Endothelial cell of umbilical vein (primary cell): ENCODE data around the gene TECPR2. TPM values are rescaled to one million over a fixed set of nuclear protein-coding genes. Genes with fewer than 3 reads are reported as not detected.

Experiments
- BruUV-seq: library from RNA; stranded (reverse); fragments of 400-500 nt; replicated peaks from 2 replicates; lab custom pipeline; 2021; lab: Mats Ljungman, UMichigan
- CTCF ChIA-PET: fragments of 300-600, 350-600 bp; sonication (Branson Sonifier 250); formaldehyde crosslinking; loops from one replicate; lab custom pipeline; 2021; ENCODE audit warnings: antibody characterized with exemption, inconsistent platforms; lab: Charles Lee
- POLR2A ChIA-PET: fragments of 300-600, 350-600 bp; sonication (Branson Sonifier 250); formaldehyde crosslinking; loops from one replicate; lab custom pipeline; 2021; ENCODE audit warnings: antibody characterized with exemption, inconsistent platforms; lab: Charles Lee
- DNase-seq: peaks from one replicate; pipeline ENCODE4 v3.0.0-alpha.2; 2011; ENCODE audit warnings: low read depth, low spot score
- FAIRE-seq: peaks from 2 replicates; lab custom pipeline; 2011; peaks lifted over from hg19 to GRCh38; lab: Jason Lieb, UNC
- H2AFZ ChIP-seq: 2 replicates; pipeline ENCODE4 v1.6.0; 2012; ENCODE audit warnings: low read depth, low read length, control low read depth, inconsistent platforms
- H3K27ac ChIP-seq: 2 replicates; pipeline ENCODE4 v1.5.1; 2011; ENCODE audit warnings: low read depth, mild to moderate bottlenecking, control low read depth, low read length, moderate library complexity; ENCODE audit not compliant: insufficient read depth
- H3K27me3 ChIP-seq, 2 experiments: 2 replicates each; pipeline versions ENCODE4 v1.6.0 to v1.6.1; 2011; ENCODE audit warnings: low read length in 2 of 2, mixed read lengths in 1 of 2; ENCODE audit not compliant: control insufficient read depth in 2 of 2, insufficient read depth in 2 of 2
- H3K36me3 ChIP-seq, 2 experiments: 2 replicates in 1 of 2; 3 replicates in 1 of 2; pipeline ENCODE4 v1.5.1; 2011; ENCODE audit warnings: low read length in 2 of 2, mild to moderate bottlenecking in 1 of 2, moderate library complexity in 1 of 2; ENCODE audit not compliant: control insufficient read depth in 2 of 2, insufficient read depth in 2 of 2; ENCODE audit errors: extremely low read depth in 1 of 2
- H3K4me1 ChIP-seq: 3 replicates; pipeline ENCODE4 v1.5.1; 2011; ENCODE audit warnings: mild to moderate bottlenecking, low read length; ENCODE audit not compliant: control insufficient read depth, insufficient read depth; ENCODE audit errors: extremely low read depth
- H3K4me2 ChIP-seq: 2 replicates; pipeline ENCODE4 v1.6.1; 2011; ENCODE audit warnings: low read length, control low read depth, mixed read lengths; ENCODE audit not compliant: insufficient read depth
- H3K4me3 ChIP-seq, 3 experiments: fragments of 200-600 bp in 1 of 3; sonication (generic), shearing (Covaris generic) in 1 of 3; replicated peaks in 1 of 3; 2 replicates each; pipeline ENCODE4 v1.5.1; 2011 to 2016; ENCODE audit warnings: control low read depth in 3 of 3, low read length in 3 of 3, mild to moderate bottlenecking in 2 of 3, inconsistent platforms in 1 of 3, low read depth in 1 of 3, moderate library complexity in 1 of 3; ENCODE audit not compliant: insufficient read depth in 1 of 3
- H3K79me2 ChIP-seq: 2 replicates; pipeline ENCODE4 v1.6.0; 2012; ENCODE audit warnings: low read length, inconsistent platforms; ENCODE audit not compliant: control insufficient read depth, insufficient read depth
- H3K9ac ChIP-seq: replicated peaks from 2 replicates; pipeline ENCODE3; 2011; ENCODE audit warnings: low read length, control low read depth; ENCODE audit not compliant: insufficient read depth; ENCODE audit errors: extremely low read depth
- H3K9me1 ChIP-seq: replicated peaks from 3 replicates; pipeline ENCODE4 v1.6.0; 2011; ENCODE audit warnings: mild to moderate bottlenecking, low read length; ENCODE audit not compliant: control insufficient read depth, insufficient read depth; ENCODE audit errors: extremely low read depth
- H3K9me3 ChIP-seq: replicated peaks from 2 replicates; pipeline ENCODE4 v1.5.1; 2012; ENCODE audit warnings: low read length, inconsistent platforms; ENCODE audit not compliant: control insufficient read depth, insufficient read depth
- H4K20me1 ChIP-seq: replicated peaks from 2 replicates; pipeline ENCODE3; 2011; ENCODE audit warnings: mild to moderate bottlenecking, low read length; ENCODE audit not compliant: control insufficient read depth, insufficient read depth; ENCODE audit errors: extremely low read depth
- CTCF ChIP-seq, 2 donors: IDR thresholded peaks; 1 replicate in 1 of 2; 2 replicates in 1 of 2; pipeline ENCODE4 v1.5.1; 2011; ENCODE audit warnings: low read length in 2 of 2, mild to moderate bottlenecking in 2 of 2, moderate library complexity in 2 of 2, control low read depth in 1 of 2, inconsistent platforms in 1 of 2, low read depth in 1 of 2; ENCODE audit not compliant: insufficient read depth in 1 of 2; ENCODE audit errors: extremely low read depth in 1 of 2
- EZH2 ChIP-seq: IDR thresholded peaks from 2 replicates; pipeline ENCODE4 v1.6.1; 2012; ENCODE audit warnings: borderline replicate concordance, low read depth, mild to moderate bottlenecking, moderate library complexity, low read length, inconsistent platforms; ENCODE audit not compliant: severe bottlenecking
- FOS ChIP-seq: IDR thresholded peaks from 2 replicates; pipeline ENCODE4 v1.6.1; 2011; ENCODE audit warnings: mild to moderate bottlenecking, low read length, moderate library complexity, borderline replicate concordance; ENCODE audit not compliant: insufficient read depth
- GATA2 ChIP-seq: IDR thresholded peaks from 2 replicates; pipeline ENCODE4 v1.7.0; 2011; ENCODE audit warnings: low read depth, mild to moderate bottlenecking, moderate library complexity, mixed read lengths, low read length; ENCODE audit not compliant: insufficient read length, insufficient read depth
- JUN ChIP-seq: IDR thresholded peaks from 2 replicates; pipeline ENCODE4 v1.6.1; 2011; ENCODE audit warnings: borderline replicate concordance, low read depth; ENCODE audit not compliant: insufficient read length, insufficient read depth
- MAX ChIP-seq: IDR thresholded peaks from 2 replicates; pipeline ENCODE4 v1.6.1; 2011; ENCODE audit not compliant: insufficient read depth, insufficient read length
- MYC ChIP-seq: IDR thresholded peaks from one replicate; pipeline ENCODE4 v1.6.1; 2011; ENCODE audit warnings: mild to moderate bottlenecking, low read depth, low read length
- POLR2A ChIP-seq: IDR thresholded peaks from 2 replicates; pipeline ENCODE4 v1.6.1; 2012; ENCODE audit warnings: low read depth, mild to moderate bottlenecking, control low read depth, low read length
- POLR2AphosphoS5 ChIP-seq: IDR thresholded peaks from 2 replicates; pipeline ENCODE4 v1.6.1; 2012; ENCODE audit warnings: low read depth, mild to moderate bottlenecking, control low read depth, low read length, moderate library complexity; ENCODE audit not compliant: insufficient read depth
- dilution Hi-C: fragments of 300-500 bp; cut with MboI; formaldehyde crosslinking; loops from one replicate; pipeline ENCODE4 v1.15.0; 2019; ENCODE audit warnings: low sequenced_read_pairs; ENCODE audit not compliant: extremely low pct_ligation_motif_present
- intact Hi-C: fragments of 100-400 bp; cut with micrococcal nuclease; formaldehyde crosslinking; loops from one replicate; pipeline ENCODE4 v1.10.0; 2022
- polyA plus RNA-seq, 4 experiments: library from polyadenylated mRNA; depleted of rRNA in 3 of 4; stranded (reverse) in 3 of 4; unstranded in 1 of 4; fragments of >200 nt; gene quantifications; 2 replicates each; pipeline versions ENCODE4 v1.2.1 to v1.2.3, GENCODE V29; 2011 to 2012; ENCODE audit warnings: missing spikeins in 1 of 4
- total RNA-seq: library from RNA; stranded (reverse); gene quantifications from 2 replicates; pipeline ENCODE4 v1.2.3, GENCODE V29; 2021

Gene TECPR2
- total and polyA plus RNA-seq, 2 donors (not counting 3 experiments of a cell fraction or from before 2014, with no cell fraction given): 8.9 to 21.5 TPM

GRCh38 chr14:102490456-102490855, 127.7 kb downstream of the TECPR2 start:
- H3K4me2 ChIP-seq: no peak overlapping the region
- no peak overlapping the region for H3K27ac ChIP-seq
- no peaks in the 10 kb centered on the region for H3K9me3 ChIP-seq
- no peaks in the 10 kb centered on the region for H3K4me1 ChIP-seq
- no peaks in the 10 kb centered on the region for H3K27me3 ChIP-seq
- intact Hi-C loops (no loop called here), dilution Hi-C loops (no loop called here)
- CTCF ChIA-PET: no interaction called here
- no peaks in the 10 kb centered on the region for H3K79me2 ChIP-seq
- DNase-seq: no peak
- H3K9ac ChIP-seq: no peak overlapping the region
- POLR2A ChIA-PET: no interaction called here
- BruUV-seq: no TSS peak
- no peaks in the 10 kb centered on the region for H3K36me3 ChIP-seq
- H3K9me1 ChIP-seq: no peaks in the 10 kb centered on the region
- H2AFZ ChIP-seq: no peak overlapping the region
- FAIRE-seq: no peak
- H3K4me3 ChIP-seq: no peak overlapping the region
- H4K20me1 ChIP-seq: no peaks in the 10 kb centered on the region
- TF ChIP-seq CTCF (IDR thresholded peaks at IDR 0.05; ENCODE audit: extremely low read depth in 1 of 2, insufficient read depth in 1 of 2, low read depth in 1 of 2, low read length in 2 of 2): no peak
- TF ChIP-seq MYC: no peak
- TF ChIP-seq POLR2AphosphoS5: no peak
- no peak for TF ChIP-seq POLR2A
- TF ChIP-seq MAX: no peak
- TF ChIP-seq FOS: no peak
- no peak for TF ChIP-seq JUN
- no peak for TF ChIP-seq EZH2
- no peak for TF ChIP-seq GATA2
